Astrocyte of the spinal cord (primary cell): ENCODE data around the gene DSCAM.

Source experiments
- DNase-seq: peaks from one replicate; pipeline ENCODE4 v3.0.0; 2011; ENCODE audit warnings: low read depth, low spot score
- H3K4me3 ChIP-seq: 2 replicates; pipeline ENCODE4 v1.5.1; 2011; ENCODE audit warnings: low read depth, mild to moderate bottlenecking, low read length, moderate library complexity
- in situ Hi-C: cut with HindIII; loops from 2 replicates; pipeline ENCODE4 v1.10.0; 2017; ENCODE audit warnings: low sequenced_read_pairs
- TF ChIP-seq, protein P1 (sequence below): IDR thresholded peaks from 2 replicates; pipeline ENCODE4 v1.5.1; 2012; ENCODE audit warnings: low read depth, mild to moderate bottlenecking, low read length, inconsistent platforms

DSCAM gene

DNA sequence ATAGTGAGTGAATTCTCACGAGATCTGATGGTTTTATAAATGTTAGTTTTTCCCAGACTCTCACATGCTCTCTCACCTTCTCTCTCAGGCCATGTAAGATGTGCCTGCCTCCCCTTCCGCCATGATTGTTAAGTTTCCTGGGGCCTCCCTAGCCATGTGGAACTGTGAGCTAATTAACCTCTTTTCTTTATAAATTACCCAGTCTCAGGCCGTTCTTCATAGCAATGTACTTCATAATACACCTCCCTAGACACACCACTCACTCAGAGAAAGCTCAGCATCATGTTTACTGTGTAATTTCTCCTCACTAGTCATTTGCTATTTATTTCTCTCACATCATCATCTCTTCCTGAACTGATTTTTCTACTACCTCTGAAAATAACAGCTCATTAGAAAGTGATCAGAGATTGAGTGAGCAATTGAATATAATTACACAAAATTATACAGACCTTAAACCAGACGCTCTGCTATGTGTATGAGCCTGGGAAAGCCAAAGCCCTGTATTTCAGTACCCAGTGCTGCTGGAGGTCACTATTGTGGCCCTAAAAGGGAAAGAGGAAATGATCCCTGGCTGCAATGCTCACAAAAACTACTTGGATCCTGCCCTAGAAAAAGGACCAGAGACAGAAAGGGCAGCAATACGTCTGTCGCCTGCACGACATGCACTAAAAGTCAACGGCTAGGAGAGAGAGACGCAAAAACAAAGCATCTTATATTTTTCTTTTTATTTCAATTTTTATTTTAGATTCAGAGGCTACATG, 284.5 kb downstream of the DSCAM start:
- H3K4me3 ChIP-seq = no peak overlapping the region
- no peak for DNase-seq
- TF ChIP-seq, protein P1, sequence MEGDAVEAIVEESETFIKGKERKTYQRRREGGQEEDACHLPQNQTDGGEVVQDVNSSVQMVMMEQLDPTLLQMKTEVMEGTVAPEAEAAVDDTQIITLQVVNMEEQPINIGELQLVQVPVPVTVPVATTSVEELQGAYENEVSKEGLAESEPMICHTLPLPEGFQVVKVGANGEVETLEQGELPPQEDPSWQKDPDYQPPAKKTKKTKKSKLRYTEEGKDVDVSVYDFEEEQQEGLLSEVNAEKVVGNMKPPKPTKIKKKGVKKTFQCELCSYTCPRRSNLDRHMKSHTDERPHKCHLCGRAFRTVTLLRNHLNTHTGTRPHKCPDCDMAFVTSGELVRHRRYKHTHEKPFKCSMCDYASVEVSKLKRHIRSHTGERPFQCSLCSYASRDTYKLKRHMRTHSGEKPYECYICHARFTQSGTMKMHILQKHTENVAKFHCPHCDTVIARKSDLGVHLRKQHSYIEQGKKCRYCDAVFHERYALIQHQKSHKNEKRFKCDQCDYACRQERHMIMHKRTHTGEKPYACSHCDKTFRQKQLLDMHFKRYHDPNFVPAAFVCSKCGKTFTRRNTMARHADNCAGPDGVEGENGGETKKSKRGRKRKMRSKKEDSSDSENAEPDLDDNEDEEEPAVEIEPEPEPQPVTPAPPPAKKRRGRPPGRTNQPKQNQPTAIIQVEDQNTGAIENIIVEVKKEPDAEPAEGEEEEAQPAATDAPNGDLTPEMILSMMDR = no peak
- in situ Hi-C loops = no loop called here

DNA sequence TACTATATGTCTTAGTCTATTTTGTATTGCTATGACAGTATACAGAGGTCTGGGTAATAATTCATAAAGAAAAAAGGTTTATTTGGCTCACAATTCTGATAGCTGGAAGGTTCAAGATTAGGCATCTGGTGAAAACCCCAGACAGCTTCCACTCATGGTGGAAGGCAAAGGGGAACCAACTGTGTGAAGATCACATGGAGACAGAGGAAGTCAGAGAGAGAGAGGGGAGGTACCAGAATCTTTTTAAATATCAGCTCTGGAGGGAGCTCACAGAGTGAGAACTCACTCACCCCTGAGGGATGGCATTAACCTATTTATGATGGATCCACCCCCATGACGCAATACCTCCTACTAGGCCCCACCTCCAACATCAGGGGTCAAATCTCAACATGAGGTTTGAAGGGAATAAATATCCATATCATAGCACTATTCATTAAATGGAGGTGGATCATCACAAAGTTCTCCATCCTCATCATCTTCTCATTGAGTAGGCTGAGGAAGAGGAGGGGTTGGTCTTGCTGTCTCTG, 290.5 kb downstream of the DSCAM start:
- in situ Hi-C loops = no loop called here
- no peak for DNase-seq
- no peak overlapping the region for H3K4me3 ChIP-seq
- TF ChIP-seq, protein P1 = no peak

GRCh38 chr21:40555021-40555528, 291.9 kb downstream of the DSCAM start:
- H3K4me3 ChIP-seq = no peak overlapping the region
- DNase-seq = no peak
- TF ChIP-seq, protein P1 = no peak
- in situ Hi-C loops = no loop called here

DNA sequence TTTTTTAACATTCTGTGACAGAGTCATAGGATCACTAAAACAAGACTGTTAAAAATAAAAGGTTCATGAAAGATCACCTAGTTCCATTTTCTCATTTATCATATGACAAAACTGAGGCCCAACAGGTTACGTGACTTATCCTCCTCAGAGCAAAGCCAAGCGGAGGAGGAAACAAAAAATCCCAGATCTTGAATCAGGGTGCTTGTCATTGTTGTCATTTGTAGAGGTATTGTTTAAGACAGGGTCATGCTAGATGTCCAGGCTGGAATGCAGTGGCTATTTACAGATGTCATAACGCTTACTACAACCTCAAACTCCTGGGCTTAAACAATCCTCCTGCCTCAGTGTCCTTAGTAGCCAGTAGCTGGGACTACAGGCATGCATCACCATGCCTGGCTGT, 293.2 kb downstream of the DSCAM start:
- no peak overlapping the region for H3K4me3 ChIP-seq
- TF ChIP-seq, protein P1 = no peak
- DNase-seq = no peak
- in situ Hi-C loops = no loop called here

DNA sequence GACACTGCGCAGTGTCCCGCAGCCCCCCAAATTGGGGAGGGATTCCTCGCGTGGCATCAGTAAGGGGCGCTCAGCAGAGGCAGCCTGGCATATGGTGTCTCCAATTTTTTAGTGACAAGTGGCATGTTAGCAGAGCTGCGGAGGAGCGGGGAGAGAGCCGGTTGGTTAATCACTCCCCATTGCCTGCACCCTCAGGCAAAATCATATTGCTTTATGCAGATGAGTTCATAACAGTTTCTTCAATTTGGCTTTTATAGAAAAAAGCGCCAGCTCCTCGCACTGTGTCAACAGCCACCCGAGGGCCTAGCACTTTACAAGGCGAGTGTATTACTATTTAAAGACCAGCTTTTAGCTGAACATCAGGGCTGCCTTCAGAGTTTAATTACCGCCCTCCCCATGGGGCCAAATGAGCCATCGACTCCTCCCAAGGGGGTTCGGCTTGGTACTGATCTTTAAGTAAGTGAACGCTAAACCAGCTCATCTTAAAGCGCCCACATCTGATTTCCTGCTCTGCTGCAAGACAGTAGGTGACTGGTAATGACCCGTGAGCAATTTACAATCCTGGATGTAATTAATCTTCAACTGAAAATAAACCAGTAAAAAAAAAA, 298.9 kb downstream of the DSCAM start:
- H3K4me3 ChIP-seq = no peak overlapping the region
- in situ Hi-C loops = no loop called here
- TF ChIP-seq, protein P1 = no peak

DNA sequence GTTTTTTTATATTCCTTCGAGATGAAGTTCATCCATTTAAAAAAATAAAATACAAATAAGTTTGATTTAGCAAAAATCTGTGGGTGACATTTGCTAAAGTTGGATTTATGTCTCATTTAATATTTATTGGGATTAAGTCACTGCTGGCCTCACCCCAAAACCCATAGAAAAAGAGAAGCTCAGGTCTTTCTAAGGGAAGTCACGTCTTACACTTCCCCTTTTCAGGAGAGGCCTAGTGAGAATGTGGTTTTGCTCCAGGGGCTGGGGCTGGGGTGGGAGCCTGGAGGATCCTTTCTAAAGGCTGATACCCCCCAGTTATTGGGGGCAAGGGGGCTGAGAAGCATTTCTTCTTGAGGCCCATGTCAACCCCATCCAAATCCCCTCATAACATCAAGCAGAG, 300.3 kb downstream of the DSCAM start:
- H3K4me3 ChIP-seq = no peak overlapping the region
- in situ Hi-C loops = no loop called here
- TF ChIP-seq, protein P1 = no peak
- DNase-seq = no peak

More for the DNA sequence above, 298.9 kb downstream of the DSCAM start:
- no peak for DNase-seq
